AG09319 (cell line): ENCODE data around the gene CDH23.

Source experiments
- DNase-seq: peaks from one replicate; pipeline ENCODE4 v3.0.0-alpha.2; 2010; ENCODE audit warnings: low read depth; ENCODE audit errors: extremely low read depth
- CTCF ChIP-seq: IDR thresholded peaks from 2 replicates; pipeline ENCODE4 v1.5.1; 2011; ENCODE audit warnings: low read depth, mild to moderate bottlenecking, inconsistent platforms, low read length, moderate library complexity

CDH23 gene

GRCh38 chr10:71734797-71735196 is 338.1 kb downstream of the CDH23 start:
- no peak for DNase-seq

GRCh38 chr10:71735709-71736569 is 339.2 kb downstream of the CDH23 start:
- DNase-seq: no peak

More at GRCh38 chr10:71734797-71735196, 338.1 kb downstream of the CDH23 start:
- no peak for TF ChIP-seq CTCF

DNA sequence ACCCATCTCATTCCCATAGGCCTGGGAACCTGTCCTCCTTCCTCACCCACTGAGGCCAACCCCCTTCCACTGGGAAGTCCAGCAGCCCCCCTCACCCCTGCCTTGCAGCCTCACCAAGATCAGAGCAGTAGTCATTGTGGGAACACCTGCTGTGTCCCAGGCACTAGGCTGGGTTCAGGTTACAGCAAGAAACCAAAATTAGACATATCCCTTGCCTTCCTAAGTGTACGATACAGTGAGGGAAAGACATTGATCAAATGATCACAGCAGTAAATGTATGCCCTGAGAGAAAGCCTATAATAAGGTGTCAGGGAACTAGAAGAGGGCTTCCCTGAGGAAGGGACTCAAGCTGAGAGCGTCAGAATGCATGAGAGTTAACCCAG is 339.8 kb downstream of the CDH23 start:
- DNase-seq: no peak
- TF ChIP-seq CTCF: no peak

More at GRCh38 chr10:71735709-71736569, 339.2 kb downstream of the CDH23 start:
- TF ChIP-seq CTCF: no peak

- TF ChIP-seq CTCF: no peak
- DNase-seq: no peak
Observed at GRCh38 chr10:71737001-71737833, 340.5 kb downstream of the CDH23 start.

DNA sequence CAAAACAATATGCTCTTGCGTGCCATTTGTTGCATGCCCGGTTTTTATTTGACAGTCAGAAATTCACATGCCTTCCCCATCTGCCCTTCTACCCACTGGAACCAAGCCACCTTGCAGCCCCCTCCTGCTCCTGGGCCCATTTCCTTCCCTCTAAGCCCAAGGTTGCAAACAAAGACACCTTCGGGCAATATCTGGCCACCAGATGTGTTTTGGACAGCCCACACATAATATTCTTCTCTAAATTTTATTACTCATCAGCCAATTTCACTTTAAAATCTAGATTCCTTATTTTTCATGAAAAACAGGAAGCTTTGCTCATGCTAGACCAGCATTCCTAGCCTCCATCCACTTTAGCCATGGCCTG is 341.1 kb downstream of the CDH23 start:
- no peak for TF ChIP-seq CTCF
- DNase-seq: no peak

- no peak for TF ChIP-seq CTCF
- DNase-seq: no peak
Observed at GRCh38 chr10:71739358-71739900, 342.7 kb downstream of the CDH23 start.
